GM10847 (cell line): ENCODE measurements around the gene CHN1.

Experiments
- POLR2A ChIP-seq: IDR thresholded peaks from 2 replicates; pipeline ENCODE4 v1.6.1; 2011; ENCODE audit not compliant: insufficient read length; ENCODE audit errors: extremely low read depth

Gene CHN1

GRCh38 chr2:174846941-174847938, 157.9 kb downstream of the CHN1 start:
- no peak for TF ChIP-seq POLR2A

GRCh38 chr2:174846218-174846617, 159.0 kb downstream of the CHN1 start:
- TF ChIP-seq POLR2A = no peak

GRCh38 chr2:174844295-174844708, 160.9 kb downstream of the CHN1 start:
- TF ChIP-seq POLR2A = no peak

DNA sequence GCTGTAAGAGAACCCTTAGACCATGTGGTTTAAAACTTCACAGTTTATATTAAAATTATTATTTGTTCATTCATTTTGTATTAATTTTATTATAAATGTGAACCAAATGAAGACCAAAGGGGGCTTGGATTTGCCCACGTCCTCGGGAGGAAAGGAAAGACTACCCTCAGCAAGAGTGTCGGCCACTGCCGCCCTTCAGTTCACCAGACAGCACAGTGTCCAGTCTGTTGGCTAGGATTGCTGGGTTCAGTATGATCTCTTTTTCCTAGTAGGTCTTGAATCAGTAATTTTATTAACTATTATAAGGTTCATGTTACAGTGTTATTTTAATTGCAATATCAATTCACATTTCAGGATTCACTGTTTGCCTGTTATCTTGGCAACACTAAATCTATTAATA, 162.7 kb downstream of the CHN1 start:
- TF ChIP-seq POLR2A = no peak

DNA sequence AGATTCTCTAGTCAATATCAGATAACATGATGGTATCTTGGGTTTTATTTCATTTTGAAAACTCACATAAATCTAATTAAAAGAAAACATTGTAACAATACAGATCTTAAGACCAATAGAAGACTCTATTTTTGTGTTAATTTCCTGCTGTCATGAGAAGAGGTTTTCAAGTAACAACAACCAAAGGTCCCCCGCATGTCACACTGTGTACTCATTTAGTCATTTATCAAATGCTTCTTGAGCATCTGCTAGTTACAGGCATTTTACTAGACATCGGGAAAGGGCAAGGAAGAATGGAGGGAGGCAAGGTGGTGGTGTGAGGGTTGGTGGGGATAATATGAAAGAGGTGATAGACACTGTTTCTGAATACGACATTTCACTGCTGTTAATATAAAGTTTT, 163.2 kb downstream of the CHN1 start:
- no peak for TF ChIP-seq POLR2A

- TF ChIP-seq POLR2A = no peak
Measured at GRCh38 chr2:174841350-174841749, 163.8 kb downstream of the CHN1 start.

- TF ChIP-seq POLR2A = no peak
Measured at GRCh38 chr2:174840436-174840835, 164.7 kb downstream of the CHN1 start.

GRCh38 chr2:174839662-174840061, 165.5 kb downstream of the CHN1 start:
- no peak for TF ChIP-seq POLR2A

DNA sequence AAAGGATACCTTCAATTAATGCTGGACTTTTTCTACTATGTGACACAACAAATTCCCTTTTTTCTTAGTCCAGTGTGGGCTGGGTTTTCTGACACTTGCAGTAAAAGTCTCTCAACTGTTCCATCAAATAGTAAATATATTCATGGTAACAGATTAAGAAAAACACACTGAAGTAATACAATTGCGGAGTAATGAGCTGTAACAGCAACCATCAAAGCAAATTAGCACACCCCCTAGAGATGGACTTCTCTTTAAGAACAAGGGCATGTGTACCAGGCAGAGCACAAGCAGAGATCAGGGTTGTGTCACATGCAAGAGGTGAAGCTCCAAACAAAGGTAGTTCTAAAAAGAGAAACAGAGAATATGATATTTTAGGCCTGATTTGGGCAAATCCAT, 168.2 kb downstream of the CHN1 start:
- no peak for TF ChIP-seq POLR2A

- TF ChIP-seq POLR2A = no peak
Measured at GRCh38 chr2:174836377-174836994, 168.7 kb downstream of the CHN1 start.

GRCh38 chr2:174835797-174836255, 169.4 kb downstream of the CHN1 start:
- TF ChIP-seq POLR2A = no peak

GRCh38 chr2:174833737-174834136, 171.4 kb downstream of the CHN1 start:
- TF ChIP-seq POLR2A = no peak

DNA sequence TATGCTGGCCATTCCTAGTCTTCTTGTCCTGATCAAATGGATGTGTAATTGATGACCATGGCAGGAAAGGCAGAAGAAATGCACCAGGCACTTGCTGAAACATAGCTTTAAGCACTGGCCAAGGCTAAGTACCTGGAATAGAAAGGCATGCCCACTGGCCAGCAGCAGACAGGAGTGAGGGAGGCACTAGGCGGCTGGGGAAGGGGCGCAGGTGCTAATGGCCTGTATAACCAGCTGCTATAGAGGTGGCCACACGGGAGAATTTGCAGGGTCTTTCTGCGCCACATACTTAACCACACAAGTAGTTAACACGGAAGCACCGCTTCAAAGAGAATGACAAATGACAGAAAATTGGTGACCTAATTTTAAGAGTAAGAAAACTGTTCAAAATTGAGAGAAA, 174.6 kb downstream of the CHN1 start:
- no peak for TF ChIP-seq POLR2A

GRCh38 chr2:174829550-174829949, 175.6 kb downstream of the CHN1 start:
- TF ChIP-seq POLR2A = no peak

DNA sequence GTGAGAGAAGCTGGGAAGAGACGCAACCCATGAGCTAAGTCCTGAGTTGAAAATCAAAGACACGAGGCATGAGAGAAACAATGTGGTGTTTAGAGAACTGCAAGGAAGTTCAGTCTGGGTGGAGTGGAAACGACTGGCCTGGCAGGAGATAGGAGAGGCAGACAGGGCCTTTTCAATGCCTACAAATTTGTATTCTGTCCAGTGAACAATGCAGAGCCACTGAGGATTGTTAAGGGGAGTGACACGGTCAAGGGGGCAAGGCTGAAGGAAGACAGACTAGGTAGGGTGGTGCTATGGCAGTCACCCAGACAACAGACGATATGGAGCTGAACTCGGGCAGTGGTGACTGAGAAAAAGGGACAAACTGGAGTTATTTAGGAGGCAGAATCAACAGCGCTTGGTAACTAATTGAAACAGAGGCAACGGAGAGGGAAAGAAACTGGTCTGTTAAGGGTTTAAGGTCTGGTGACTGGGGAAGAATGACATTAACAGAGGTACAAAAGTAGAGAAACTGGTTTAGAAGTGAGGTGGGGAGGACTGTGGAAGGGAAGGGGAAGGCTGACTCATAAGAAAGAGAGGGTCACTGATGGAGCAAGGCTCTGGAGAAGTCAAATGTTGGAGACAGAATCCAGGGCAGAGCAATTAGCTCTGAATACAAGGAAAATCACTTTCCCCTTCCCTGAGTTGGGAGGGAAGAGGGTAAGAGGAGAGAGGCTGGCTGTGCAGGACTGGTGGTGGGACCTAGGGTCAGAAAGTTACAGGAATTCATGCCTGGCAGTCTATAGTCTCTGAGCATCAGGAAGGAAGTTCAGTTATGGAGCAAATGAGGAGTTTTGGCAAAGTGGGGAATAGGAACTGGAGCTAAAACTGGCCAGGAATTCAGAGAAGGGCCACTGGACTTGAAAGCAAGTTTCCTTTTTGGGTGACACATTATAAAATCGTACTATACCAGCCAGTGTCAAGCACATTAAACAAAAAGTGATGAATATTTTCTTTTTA, 177.5 kb downstream of the CHN1 start:
- TF ChIP-seq POLR2A = no peak
